CD4-positive, alpha-beta T cell (primary cell): ENCODE results near the gene VEPH1. TPM values are rescaled to one million over a fixed set of nuclear protein-coding genes. Genes with fewer than 3 reads are reported as not detected.

Experiments
- ATAC-seq: fragments of 200-7000 bp; cut with Tn5 transposase; one replicate; pipeline ENCODE4 v1.10.0; 2022; ENCODE audit warnings: mild to moderate bottlenecking; ENCODE audit not compliant: poor library complexity
- CTCF ChIA-PET: fragments of 350-600 bp; sonication (Branson Sonifier 250); formaldehyde crosslinking; loops from one replicate; lab custom pipeline; 2021; ENCODE audit warnings: antibody characterized with exemption, inconsistent platforms; lab: Charles Lee
- POLR2A ChIA-PET: fragments of 350-600 bp; sonication (Branson Sonifier 250); formaldehyde crosslinking; loops from one replicate; lab custom pipeline; 2021; ENCODE audit warnings: antibody characterized with exemption, inconsistent platforms; lab: Charles Lee
- DNase-seq, 14 experiments: peaks; one replicate each; pipeline ENCODE4 v3.0.0-alpha.2; 2013 to 2020; ENCODE audit warnings: mixed read lengths in 2 of 14
- H3K27ac ChIP-seq, 2 donors: one replicate each; pipeline versions ENCODE4 v1.5.1 to v1.7.0; 2013; ENCODE audit warnings: low read length in 2 of 2, low read depth in 1 of 2, mild to moderate bottlenecking in 1 of 2
- H3K27me3 ChIP-seq, 2 experiments: 1 replicate in 1 of 2; 2 replicates in 1 of 2; pipeline versions ENCODE4 v1.6.1 to v1.7.0; 2013; ENCODE audit warnings: low read length in 2 of 2, control low read depth in 1 of 2, mild to moderate bottlenecking in 1 of 2, moderate library complexity in 1 of 2; ENCODE audit not compliant: insufficient read depth in 2 of 2, control insufficient read depth in 1 of 2
- H3K36me3 ChIP-seq: one replicate; pipeline ENCODE4 v1.6.1; 2013; ENCODE audit warnings: low read length, control low read depth; ENCODE audit not compliant: insufficient read depth
- H3K4me1 ChIP-seq: one replicate; pipeline ENCODE4 v1.6.1; 2013; ENCODE audit warnings: low read length, control low read depth; ENCODE audit not compliant: insufficient read depth
- H3K4me3 ChIP-seq: one replicate; pipeline ENCODE4 v1.5.1; 2013; ENCODE audit warnings: mild to moderate bottlenecking, low read length, moderate library complexity
- H3K9me3 ChIP-seq, 2 experiments: 1 replicate in 1 of 2; 2 replicates in 1 of 2; pipeline versions ENCODE4 v1.6.1 to v1.7.0; 2013; ENCODE audit warnings: low read length in 2 of 2, mild to moderate bottlenecking in 2 of 2, control low read depth in 1 of 2, moderate library complexity in 1 of 2; ENCODE audit not compliant: control insufficient read depth in 1 of 2, insufficient read depth in 1 of 2
- H3K27ac Mint-ChIP-seq: one replicate; pipeline ENCODE4 v1.8.0; 2020; ENCODE audit warnings: mixed read lengths
- H3K27me3 Mint-ChIP-seq: one replicate; pipeline ENCODE4 v1.8.0; 2021; ENCODE audit warnings: mixed read lengths
- H3K36me3 Mint-ChIP-seq: one replicate; pipeline ENCODE4 v1.8.0; 2021; ENCODE audit warnings: low read depth, mixed read lengths
- H3K4me1 Mint-ChIP-seq: one replicate; pipeline ENCODE4 v1.8.0; 2021; ENCODE audit warnings: low read depth, mixed read lengths
- H3K4me3 Mint-ChIP-seq: one replicate; pipeline ENCODE4 v1.8.0; 2020; ENCODE audit warnings: mild to moderate bottlenecking, mixed read lengths
- H3K9me3 Mint-ChIP-seq: one replicate; pipeline ENCODE4 v1.8.0; 2020; ENCODE audit warnings: mixed read lengths
- intact Hi-C, 2 experiments: fragments of 100-400 bp; cut with DNase I in 1 of 2; cut with micrococcal nuclease in 1 of 2; formaldehyde crosslinking; loops; one replicate each; pipeline versions ENCODE4 v1.15.1 to v1.9.0; 2023 to 2025; cut with DNase I, micrococcal nuclease
- total RNA-seq, 174 experiments: library from RNA in 2 of 174; stranded (reverse) in 2 of 174; gene quantifications; one replicate each; pipeline ENCODE4 v1.2.3 and lab custom pipeline; 2021 to 2026
- TF ChIP-seq, protein P1 (sequence below): fragments of 200-600 bp; IDR thresholded peaks from one replicate; pipeline ENCODE4 v1.8.0; 2022; ENCODE audit warnings: antibody characterized with exemption, mild to moderate bottlenecking

VEPH1 gene
- total RNA-seq, 2 experiments from 2014 or later: not detected

DNA sequence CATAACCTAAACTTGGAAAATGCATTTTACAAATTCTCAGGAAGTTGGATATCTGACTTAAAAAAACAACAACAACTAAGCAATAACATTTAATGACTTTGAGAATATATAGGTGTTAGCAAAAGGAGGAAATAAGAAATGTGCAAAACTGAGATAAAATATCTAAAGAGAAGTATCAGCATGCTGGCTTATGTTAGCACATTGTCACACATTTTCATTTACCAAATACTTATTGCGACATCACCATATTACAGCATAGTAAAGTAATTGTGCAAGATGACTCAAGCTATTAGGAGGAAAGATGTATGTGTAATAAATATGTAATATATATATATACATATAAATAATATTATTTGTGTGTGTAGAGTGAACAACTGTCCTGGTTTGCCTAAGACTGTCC, 57.4 kb downstream of the VEPH1 start:
- intact Hi-C loops: no loop called here
- no peak overlapping the region for H3K4me3 ChIP-seq
- no peaks in the 10 kb centered on the region for H3K36me3 Mint-ChIP-seq
- no peak overlapping the region for H3K27ac ChIP-seq
- DNase-seq (peak in 3 of 14 experiments; percentile 16 to 45 (median 23)), ATAC-seq (no peak)
- TF ChIP-seq, protein P1, sequence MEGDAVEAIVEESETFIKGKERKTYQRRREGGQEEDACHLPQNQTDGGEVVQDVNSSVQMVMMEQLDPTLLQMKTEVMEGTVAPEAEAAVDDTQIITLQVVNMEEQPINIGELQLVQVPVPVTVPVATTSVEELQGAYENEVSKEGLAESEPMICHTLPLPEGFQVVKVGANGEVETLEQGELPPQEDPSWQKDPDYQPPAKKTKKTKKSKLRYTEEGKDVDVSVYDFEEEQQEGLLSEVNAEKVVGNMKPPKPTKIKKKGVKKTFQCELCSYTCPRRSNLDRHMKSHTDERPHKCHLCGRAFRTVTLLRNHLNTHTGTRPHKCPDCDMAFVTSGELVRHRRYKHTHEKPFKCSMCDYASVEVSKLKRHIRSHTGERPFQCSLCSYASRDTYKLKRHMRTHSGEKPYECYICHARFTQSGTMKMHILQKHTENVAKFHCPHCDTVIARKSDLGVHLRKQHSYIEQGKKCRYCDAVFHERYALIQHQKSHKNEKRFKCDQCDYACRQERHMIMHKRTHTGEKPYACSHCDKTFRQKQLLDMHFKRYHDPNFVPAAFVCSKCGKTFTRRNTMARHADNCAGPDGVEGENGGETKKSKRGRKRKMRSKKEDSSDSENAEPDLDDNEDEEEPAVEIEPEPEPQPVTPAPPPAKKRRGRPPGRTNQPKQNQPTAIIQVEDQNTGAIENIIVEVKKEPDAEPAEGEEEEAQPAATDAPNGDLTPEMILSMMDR: no peak
- no peaks in the 10 kb centered on the region for H3K36me3 ChIP-seq
- ChIA-PET POLR2A (no interaction called here), CTCF (interaction anchor here (1.7 kb wide), 1 partner anchor 31 kb away, joined by 3 read pairs; no protein-coding TSS in a partner anchor)
- H3K9me3 ChIP-seq: no peaks in the 10 kb centered on the region
- no peaks in the 10 kb centered on the region for H3K27me3 ChIP-seq
- no peaks in the 10 kb centered on the region for H3K4me1 ChIP-seq
- H3K27me3 Mint-ChIP-seq: no peaks in the 10 kb centered on the region
- no peaks in the 10 kb centered on the region for H3K9me3 Mint-ChIP-seq
- H3K27ac Mint-ChIP-seq: no peak overlapping the region
- H3K4me3 Mint-ChIP-seq: no peak overlapping the region
- H3K4me1 Mint-ChIP-seq: no peaks in the 10 kb centered on the region

DNA sequence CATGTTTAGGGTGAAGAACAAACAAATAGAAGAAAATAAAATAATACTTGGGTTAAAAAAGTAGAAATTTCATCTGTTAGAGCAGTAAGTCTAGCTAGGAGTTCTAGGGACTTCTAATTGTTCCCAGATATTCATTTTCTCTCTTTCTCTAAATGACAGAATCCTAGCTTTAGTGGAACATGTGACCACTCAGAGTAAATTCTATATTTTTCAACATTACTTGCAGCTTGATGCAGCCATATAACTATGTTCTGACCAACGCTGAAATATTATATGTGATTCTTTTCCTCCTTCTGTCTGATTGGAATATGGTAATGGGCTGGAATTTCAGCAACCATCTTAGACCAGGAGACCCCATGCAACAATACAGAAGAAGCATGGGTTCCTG, 58.4 kb downstream of the VEPH1 start:
- Mint-ChIP-seq H3K4me1 (no peaks in the 10 kb centered on the region), H3K36me3 (no peaks in the 10 kb centered on the region), H3K4me3 (no peak overlapping the region), H3K9me3 (no peaks in the 10 kb centered on the region), H3K27ac (no peak overlapping the region), H3K27me3 (peaks cover 7% of the 10 kb centered on the region)
- H3K9me3 ChIP-seq: no peaks in the 10 kb centered on the region
- no peak for ATAC-seq
- no peak for DNase-seq
- no peak overlapping the region for H3K4me3 ChIP-seq
- POLR2A ChIA-PET: no interaction called here
- intact Hi-C loops: no loop called here
- no peaks in the 10 kb centered on the region for H3K27me3 ChIP-seq
- no peaks in the 10 kb centered on the region for H3K4me1 ChIP-seq
- H3K36me3 ChIP-seq: no peaks in the 10 kb centered on the region
- CTCF ChIA-PET: interaction anchor here (1.7 kb wide), 1 partner anchor 30 kb away, joined by 3 read pairs; no protein-coding TSS in a partner anchor
- no peak overlapping the region for H3K27ac ChIP-seq
- TF ChIP-seq, protein P1: no peak

DNA sequence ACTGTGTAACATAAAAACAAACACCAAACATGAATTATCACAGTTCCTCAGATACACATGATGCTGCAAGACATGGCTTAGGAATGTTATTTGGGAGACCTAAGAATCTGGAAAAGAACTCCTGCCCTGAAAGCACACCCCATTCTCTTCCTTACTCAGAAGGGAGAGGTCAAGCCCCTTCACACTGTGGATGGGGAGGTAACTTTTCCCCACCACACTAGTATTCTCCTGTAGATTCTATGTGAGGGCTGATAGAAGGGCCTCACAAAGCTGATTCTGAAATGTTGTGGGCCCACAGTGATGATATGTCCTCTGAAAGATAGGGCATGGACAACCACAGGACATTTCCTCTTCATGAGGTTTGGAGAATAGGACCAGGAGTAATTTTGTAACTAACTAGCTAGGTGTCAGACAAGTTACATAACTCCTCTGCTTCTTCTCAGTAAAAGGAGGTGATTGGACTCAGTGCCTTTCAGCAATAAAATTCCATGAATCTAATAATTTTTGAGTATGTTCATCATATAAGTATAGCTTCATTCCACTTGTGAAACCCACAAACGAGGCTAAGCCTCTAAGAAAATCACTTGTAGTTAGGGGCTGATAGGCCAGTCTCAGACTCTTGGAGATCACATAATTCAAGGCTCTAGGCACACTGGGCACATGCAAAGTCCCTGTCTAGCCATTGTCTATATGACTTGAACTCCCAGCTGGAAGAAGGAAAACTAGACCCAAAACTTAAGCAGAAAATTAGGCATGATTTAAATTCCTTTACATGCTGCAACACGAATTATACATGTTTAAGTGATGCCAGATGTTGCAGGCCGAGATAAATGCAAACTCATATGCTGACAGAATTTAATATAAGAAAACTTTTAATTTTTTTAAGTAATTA, 59.1 kb downstream of the VEPH1 start:
- ChIA-PET CTCF (interaction anchor here (0.7 to 1.7 kb wide), 2 partner anchors 12 to 30 kb away, joined by 3 read pairs; no protein-coding TSS in a partner anchor), POLR2A (no interaction called here)
- H3K4me3 ChIP-seq: no peak overlapping the region
- H3K9me3 ChIP-seq: no peaks in the 10 kb centered on the region
- TF ChIP-seq, protein P1: no peak
- peaks cover 10% of the 10 kb centered on the region for H3K27me3 Mint-ChIP-seq
- H3K36me3 ChIP-seq: no peaks in the 10 kb centered on the region
- H3K4me1 Mint-ChIP-seq: no peaks in the 10 kb centered on the region
- H3K9me3 Mint-ChIP-seq: no peaks in the 10 kb centered on the region
- H3K27ac Mint-ChIP-seq: no peak overlapping the region
- intact Hi-C loops: no loop called here
- DNase-seq (no peak), ATAC-seq (no peak)
- no peaks in the 10 kb centered on the region for H3K36me3 Mint-ChIP-seq
- no peaks in the 10 kb centered on the region for H3K4me1 ChIP-seq
- no peak overlapping the region for H3K4me3 Mint-ChIP-seq
- H3K27ac ChIP-seq: no peak overlapping the region
- H3K27me3 ChIP-seq: peaks cover 0 to 3% of the 10 kb centered on the region in 2 experiments
